H1 (cell line): Measurements from ENCODE around the gene SSB. TPM values are rescaled to one million over a fixed set of nuclear protein-coding genes. Genes with fewer than 3 reads are reported as not detected.

Experiments
- CTCF ChIA-PET: fragments of 300-600 bp; sonication (Branson Sonifier 250); formaldehyde crosslinking; loops from one replicate; lab custom pipeline; 2021; ENCODE audit not compliant: partially characterized antibody; lab: Charles Lee
- POLR2A ChIA-PET: fragments of 300-600 bp; sonication (Branson Sonifier 250); formaldehyde crosslinking; loops from one replicate; lab custom pipeline; 2021; ENCODE audit warnings: inconsistent platforms; ENCODE audit not compliant: partially characterized antibody; lab: Charles Lee
- DNase-seq, 2 experiments: peaks; one replicate each; pipeline versions ENCODE4 v3.0.0 to v3.0.0-alpha.2; 2010 to 2022; ENCODE audit warnings: low spot score in 2 of 2, low read depth in 1 of 2, mixed read lengths in 1 of 2
- FAIRE-seq: peaks from 2 replicates; lab custom pipeline; 2011; peaks lifted over from hg19 to GRCh38; lab: Jason Lieb, UNC
- H2AFZ ChIP-seq: 2 replicates; pipeline ENCODE4 v1.8.1; 2012; ENCODE audit warnings: low read length, inconsistent platforms
- H2AK5ac ChIP-seq: 2 replicates; pipeline ENCODE4 v1.6.1; 2013; ENCODE audit warnings: low read depth, low read length
- H2BK120ac ChIP-seq: replicated peaks from 2 replicates; pipeline ENCODE3; 2013; ENCODE audit warnings: low read depth, low read length, inconsistent platforms
- H2BK12ac ChIP-seq: 2 replicates; pipeline ENCODE4 v1.6.1; 2013; ENCODE audit warnings: low read depth, low read length
- H2BK15ac ChIP-seq: 2 replicates; pipeline ENCODE4 v1.6.1; 2013; ENCODE audit warnings: low read length
- H2BK20ac ChIP-seq: 2 replicates; pipeline ENCODE4 v1.6.1; 2013; ENCODE audit warnings: low read length
- H2BK5ac ChIP-seq: 2 replicates; pipeline ENCODE4 v1.6.1; 2013; ENCODE audit warnings: low read depth, low read length
- H3K14ac ChIP-seq: 2 replicates; pipeline ENCODE4 v1.6.1; 2013; ENCODE audit warnings: inconsistent platforms; ENCODE audit not compliant: insufficient read length
- H3K18ac ChIP-seq: 2 replicates; pipeline ENCODE4 v1.6.1; 2013; ENCODE audit warnings: low read length; ENCODE audit errors: extremely low read depth
- H3K23ac ChIP-seq: 2 replicates; pipeline ENCODE4 v1.6.1; 2013; ENCODE audit warnings: inconsistent platforms; ENCODE audit not compliant: insufficient read length
- H3K23me2 ChIP-seq: 2 replicates; pipeline ENCODE4 v1.6.1; 2013; ENCODE audit warnings: low read depth, low read length
- H3K27ac ChIP-seq: 2 replicates; pipeline ENCODE4 v1.6.1; 2011; ENCODE audit warnings: low read depth, low read length, inconsistent platforms
- H3K27me3 ChIP-seq, 4 experiments: replicated peaks in 1 of 4; 1 replicate in 1 of 4; 2 replicates in 3 of 4; pipeline versions ENCODE4 v1.6.1 to v1.8.1; 2011 to 2013; ENCODE audit warnings: low read length in 3 of 4, mild to moderate bottlenecking in 3 of 4, inconsistent platforms in 2 of 4, mixed read lengths in 2 of 4, moderate library complexity in 1 of 4; ENCODE audit not compliant: control insufficient read depth in 3 of 4, insufficient read depth in 3 of 4; ENCODE audit errors: extremely low read depth in 1 of 4
- H3K36me3 ChIP-seq, 4 experiments: 2 replicates each; pipeline versions ENCODE4 v1.6.1 to v1.8.1; 2011 to 2013; ENCODE audit warnings: mild to moderate bottlenecking in 4 of 4, low read length in 3 of 4, moderate library complexity in 2 of 4, control low read depth in 1 of 4, inconsistent platforms in 1 of 4; ENCODE audit not compliant: insufficient read depth in 4 of 4, control insufficient read depth in 2 of 4
- H3K4ac ChIP-seq: replicated peaks from 2 replicates; pipeline ENCODE3; 2013; ENCODE audit warnings: low read length, low read depth, mixed read lengths, inconsistent platforms; ENCODE audit not compliant: insufficient read length
- H3K4me1 ChIP-seq, 4 experiments: replicated peaks in 1 of 4; 1 replicate in 1 of 4; 2 replicates in 3 of 4; pipeline versions ENCODE4 v1.6.1 to v1.8.1; 2011 to 2013; ENCODE audit warnings: low read length in 3 of 4, inconsistent platforms in 2 of 4, mixed read lengths in 1 of 4; ENCODE audit not compliant: insufficient read depth in 4 of 4, control insufficient read depth in 3 of 4
- H3K4me2 ChIP-seq, 2 experiments: 2 replicates each; pipeline versions ENCODE4 v1.6.1 to v1.8.1; 2011 to 2013; ENCODE audit warnings: low read depth in 2 of 2, low read length in 2 of 2, control low read depth in 1 of 2, inconsistent platforms in 1 of 2, mild to moderate bottlenecking in 1 of 2; ENCODE audit not compliant: insufficient read depth in 1 of 2
- H3K4me3 ChIP-seq, 4 experiments: fragments of 200-600, 300-600 bp in 1 of 4; sonication (generic), shearing (Covaris generic), sonication (Bioruptor Twin) in 1 of 4; 2 replicates each; pipeline versions ENCODE4 v1.5.1 to v1.8.1; 2011 to 2016; ENCODE audit warnings: low read length in 4 of 4, low read depth in 3 of 4, control low read depth in 2 of 4, inconsistent platforms in 2 of 4, mild to moderate bottlenecking in 2 of 4, mixed read lengths in 1 of 4, moderate library complexity in 1 of 4; ENCODE audit not compliant: insufficient read depth in 2 of 4; ENCODE audit errors: extremely low read depth in 1 of 4
- H3K56ac ChIP-seq: replicated peaks from 2 replicates; pipeline ENCODE3; 2013; ENCODE audit warnings: low read depth, mild to moderate bottlenecking, mixed read lengths, low read length, inconsistent platforms; ENCODE audit not compliant: insufficient read length
- H3K79me1 ChIP-seq: 2 replicates; pipeline ENCODE4 v1.6.1; 2013; ENCODE audit warnings: low read depth, low read length, control low read depth
- H3K79me2 ChIP-seq, 2 experiments: 2 replicates each; pipeline versions ENCODE4 v1.6.1 to v1.8.1; 2012 to 2013; ENCODE audit warnings: low read length in 2 of 2, mild to moderate bottlenecking in 2 of 2, inconsistent platforms in 1 of 2; ENCODE audit not compliant: insufficient read depth in 2 of 2, control insufficient read depth in 1 of 2
- H3K9ac ChIP-seq, 4 experiments: replicated peaks in 1 of 4; 1 replicate in 1 of 4; 2 replicates in 3 of 4; pipeline versions ENCODE4 v1.6.1 to v1.8.1; 2011 to 2013; ENCODE audit warnings: low read depth in 3 of 4, low read length in 3 of 4, control low read depth in 2 of 4, mild to moderate bottlenecking in 2 of 4, moderate library complexity in 2 of 4, inconsistent platforms in 1 of 4; ENCODE audit errors: extremely low read depth in 1 of 4
- H3K9me3 ChIP-seq, 2 experiments: 2 replicates each; pipeline versions ENCODE4 v1.6.1 to v1.8.1; 2012 to 2013; ENCODE audit warnings: mild to moderate bottlenecking in 2 of 2, moderate library complexity in 2 of 2, control low read depth in 1 of 2, inconsistent platforms in 1 of 2, low read depth in 1 of 2, low read length in 1 of 2, mixed read lengths in 1 of 2; ENCODE audit not compliant: insufficient read depth in 2 of 2
- H4K20me1 ChIP-seq, 2 experiments: replicated peaks in 1 of 2; 2 replicates each; pipeline versions ENCODE3 to v1.8.1; 2011 to 2013; ENCODE audit warnings: inconsistent platforms in 2 of 2, low read length in 2 of 2, mild to moderate bottlenecking in 1 of 2; ENCODE audit not compliant: insufficient read depth in 2 of 2, control insufficient read depth in 1 of 2
- H4K5ac ChIP-seq: 2 replicates; pipeline ENCODE4 v1.6.1; 2013; ENCODE audit warnings: low read length, low read depth, mixed read lengths, inconsistent platforms; ENCODE audit not compliant: insufficient read length
- H4K8ac ChIP-seq: 2 replicates; pipeline ENCODE4 v1.8.0; 2013; ENCODE audit warnings: mild to moderate bottlenecking, moderate library complexity, low read length, inconsistent platforms; ENCODE audit not compliant: insufficient read depth; ENCODE audit errors: extremely low read depth
- H4K91ac ChIP-seq: replicated peaks from 2 replicates; pipeline ENCODE3; 2013; ENCODE audit warnings: low read length, mixed read lengths, inconsistent platforms; ENCODE audit not compliant: insufficient read length
- ASH2L ChIP-seq: fragments of 200-600, 300-600 bp; sonication (generic); IDR thresholded peaks from one replicate; pipeline ENCODE4 v1.7.1; 2017; ENCODE audit warnings: low read length
- CBX5 ChIP-seq: fragments of 300-800, 300-1000 bp; sonication (generic); IDR thresholded peaks from 2 replicates; pipeline ENCODE4 v1.7.1; 2016; ENCODE audit warnings: antibody characterized with exemption, low read length, low read depth
- CTCF ChIP-seq, 3 experiments: IDR thresholded peaks; 1 replicate in 2 of 3; 2 replicates in 1 of 3; pipeline versions ENCODE4 v1.5.1 to v1.6.1; 2011; ENCODE audit warnings: low read length in 3 of 3, mild to moderate bottlenecking in 3 of 3, inconsistent platforms in 2 of 3, low read depth in 1 of 3, moderate library complexity in 1 of 3; ENCODE audit not compliant: insufficient read depth in 1 of 3; ENCODE audit errors: control extremely low read depth in 1 of 3
- EGR1 ChIP-seq: IDR thresholded peaks from 2 replicates; pipeline ENCODE4 v1.6.1; 2011; ENCODE audit warnings: low read depth, low read length, borderline replicate concordance
- KDM1A ChIP-seq: fragments of 200-600, 300-600 bp; sonication (generic); IDR thresholded peaks from 2 replicates; pipeline ENCODE4 v1.7.1; 2016; ENCODE audit warnings: mild to moderate bottlenecking, low read length, borderline replicate concordance
- POU5F1 ChIP-seq: IDR thresholded peaks from 2 replicates; pipeline ENCODE4 v1.6.1; 2011; ENCODE audit warnings: low read depth, mild to moderate bottlenecking, low read length, moderate library complexity
- RBBP5 ChIP-seq: IDR thresholded peaks from 2 replicates; pipeline ENCODE4 v1.7.1; 2012; ENCODE audit warnings: low read depth, mild to moderate bottlenecking, inconsistent platforms, low read length, moderate library complexity, borderline replicate concordance
- RXRA ChIP-seq: IDR thresholded peaks from 2 replicates; pipeline ENCODE4 v1.6.1; 2011; ENCODE audit warnings: low read depth, mild to moderate bottlenecking, low read length, moderate library complexity; ENCODE audit not compliant: insufficient read depth
- SIN3A ChIP-seq, 2 experiments: IDR thresholded peaks in 1 of 2; conservative IDR thresholded peaks in 1 of 2; 2 replicates each; pipeline ENCODE4 v1.6.1; 2011 to 2012; ENCODE audit warnings: low read length in 2 of 2, improper control_type of control experiment in 1 of 2, low read depth in 1 of 2, mild to moderate bottlenecking in 1 of 2
- TAF1 ChIP-seq: IDR thresholded peaks from 2 replicates; pipeline ENCODE4 v1.6.1; 2011; ENCODE audit warnings: mild to moderate bottlenecking, low read depth, low read length
- ZNF274 ChIP-seq: IDR thresholded peaks from 2 replicates; pipeline ENCODE4 v1.7.0; 2012; ENCODE audit warnings: low read length, borderline replicate concordance; ENCODE audit errors: extremely low read depth
- WGBS, 2 experiments: shearing (Covaris generic) in 1 of 2; methylation state at CpG; one replicate each; pipeline versions ENCODE4 v1.1.6 to v1.1.7; 2013 to 2015; ENCODE audit warnings: low lambda C conversion rate in 2 of 2, mixed read lengths in 2 of 2, inconsistent platforms in 1 of 2, low coverage in 1 of 2, missing lambda C conversion rate in 1 of 2; ENCODE audit not compliant: insufficient replicate concordance in 2 of 2, insufficient coverage in 1 of 2, insufficient read length in 1 of 2; ENCODE audit errors: extremely low coverage in 1 of 2, missing lambda C conversion rate in 1 of 2; 5-methylcytosine and 5-hydroxymethylcytosine counted together
- polyA plus RNA-seq, 7 experiments: library from polyadenylated mRNA; depleted of rRNA in 3 of 7; stranded (reverse) in 5 of 7; unstranded in 2 of 7; fragments of >200 nt in 5 of 7; fragments of 200-250 nt in 2 of 7; gene quantifications; 1 replicate in 5 of 7; 2 replicates in 1 of 7; 4 replicates in 1 of 7; pipeline versions ENCODE4 v1.2.1 to v1.2.3, GENCODE V29; 2011 to 2013; ENCODE audit warnings: missing spikeins in 2 of 7, mixed read lengths in 2 of 7
- total RNA-seq: library from RNA; stranded (reverse); fragmentation: NEBNext Ultra II Directional; extraction: Animal tissue kit (Norgen Biotek cat#: 25700); gene quantifications from 2 replicates; pipeline ENCODE4 v1.2.1, GENCODE V29; 2021

SSB gene
- total and polyA plus RNA-seq, 2 of the 8 experiments (the other 6 are each of a cell fraction or from before 2014, with no cell fraction given), result 60.8 to 270 TPM

- Histone ChIP-seq H2BK20ac (no peak overlapping the region), H3K9ac (no peak overlapping the region), H4K91ac (no peak overlapping the region), H3K4me3 (no peak overlapping the region), H2BK12ac (no peak overlapping the region), H3K14ac (no peak overlapping the region), H3K36me3 (no peaks in the 10 kb centered on the region), H3K9me3 (no peaks in the 10 kb centered on the region), H2AFZ (no peak overlapping the region), H3K4me2 (no peak overlapping the region), H4K5ac (no peak overlapping the region), H3K79me1 (no peaks in the 10 kb centered on the region), H4K20me1 (no peaks in the 10 kb centered on the region), H3K56ac (no peak overlapping the region), H2BK15ac (no peak overlapping the region), H3K18ac (no peak overlapping the region), H3K23ac (no peak overlapping the region), H3K79me2 (no peaks in the 10 kb centered on the region), H2BK120ac (no peak overlapping the region), H3K27ac (no peak overlapping the region), H2BK5ac (no peak overlapping the region), H3K23me2 (no peaks in the 10 kb centered on the region), H3K27me3 (no peaks in the 10 kb centered on the region), H3K4me1 (no peaks in the 10 kb centered on the region), H3K4ac (no peak overlapping the region), H2AK5ac (no peak overlapping the region), H4K8ac (no peak overlapping the region)
- DNase-seq (no peak), FAIRE-seq (no peak)
- ChIA-PET POLR2A (interaction anchor here (1.4 kb wide), 1 partner anchor 30 kb away, joined by 4 read pairs; no protein-coding TSS in a partner anchor), CTCF (interaction anchor here (1.1 to 3.8 kb wide), 3 partner anchors 12 to 48 kb away, joined by 3 to 10 read pairs (median 4); partner anchors contain the start of gene METTL5)
- 92% methylated on average over 2 of the region's 2 CpGs; no CpG with 5 or more reads in 1 of the 2 experiments for WGBS, 2 experiments
- TF ChIP-seq RBBP5 (no peak), TAF1 (no peak), ASH2L (no peak), POU5F1 (no peak), SIN3A (conservative IDR thresholded peaks at IDR 0.05 in 1 of 2, IDR thresholded peaks at IDR 0.05 in 1 of 2; ENCODE audit: low read depth in 1 of 2, low read length in 2 of 2) (no peak), ZNF274 (no peak), RXRA (no peak), EGR1 (no peak), CBX5 (no peak), CTCF (IDR thresholded peaks at IDR 0.05; ENCODE audit: control extremely low read depth in 1 of 3, insufficient read depth in 1 of 3, low read depth in 1 of 3, low read length in 3 of 3) (no peak), KDM1A (no peak)
Measured at GRCh38 chr2:169775765-169776164, 22.9 kb upstream of the SSB start.
